Measurements from ENCODE around the gene VIM.

GRCh38 chr10:17226891-17227303, 1.1 kb upstream of the VIM start:
- TF ChIP-seq POLR2AphosphoS5 (IDR thresholded peaks at IDR 0.05), result no peak
- TF ChIP-seq POLR2A (IDR thresholded peaks at IDR 0.05), result no peak
- no peak for TF ChIP-seq CTCF (IDR thresholded peaks at IDR 0.05)

All from suprapubic skin (tissue), 4 donors.